Caco-2 (cell line): ENCODE measurements around the gene ZSCAN30. TPM values are rescaled to one million over a fixed set of nuclear protein-coding genes. Genes with fewer than 3 reads are reported as not detected.

ENCODE experiments used
- BruUV-seq: library from RNA; stranded (reverse); fragments of 400-500 nt; replicated peaks from 2 replicates; lab custom pipeline; 2021; lab: Mats Ljungman, UMichigan
- CTCF ChIA-PET: fragments of 300-600 bp; sonication (Branson Sonifier 250); formaldehyde crosslinking; loops from one replicate; lab custom pipeline; 2022; ENCODE audit warnings: antibody characterized with exemption; lab: Charles Lee
- POLR2A ChIA-PET: fragments of 300-600 bp; sonication (Branson Sonifier 250); formaldehyde crosslinking; loops from one replicate; lab custom pipeline; 2022; ENCODE audit warnings: antibody characterized with exemption; lab: Charles Lee
- DNase-seq, 2 experiments: peaks; one replicate each; pipeline versions ENCODE4 v3.0.0 to v3.0.0-alpha.2; 2020 to 2022
- H3K27me3 ChIP-seq: replicated peaks from 2 replicates; pipeline ENCODE4 v1.6.0; 2011; ENCODE audit warnings: low read length; ENCODE audit not compliant: control insufficient read depth, insufficient read depth
- H3K36me3 ChIP-seq: 2 replicates; pipeline ENCODE4 v1.5.1; 2011; ENCODE audit warnings: low read length; ENCODE audit not compliant: control insufficient read depth, insufficient read depth
- H3K4me1 ChIP-seq: fragments of 250-450 bp; sonication (Bioruptor Pico); 2 replicates; pipeline ENCODE4 v1.5.1; 2020; ENCODE audit warnings: mild to moderate bottlenecking
- H3K4me3 ChIP-seq: 2 replicates; pipeline ENCODE4 v1.5.1; 2011; ENCODE audit warnings: low read depth, mild to moderate bottlenecking, control low read depth, low read length
- H3K9me3 ChIP-seq: fragments of 250-450 bp; sonication (Bioruptor Pico); 2 replicates; pipeline ENCODE4 v1.5.1; 2020; ENCODE audit warnings: mild to moderate bottlenecking, moderate library complexity
- H3K27ac Mint-ChIP-seq: one replicate; pipeline ENCODE4 v1.8.0; 2022; ENCODE audit warnings: mixed read lengths; ENCODE audit not compliant: unreplicated experiment
- H3K27me3 Mint-ChIP-seq: one replicate; pipeline ENCODE4 v1.8.0; 2022; ENCODE audit warnings: mixed read lengths; ENCODE audit not compliant: insufficient read depth, unreplicated experiment
- H3K36me3 Mint-ChIP-seq: one replicate; pipeline ENCODE4 v1.8.0; 2022; ENCODE audit warnings: mild to moderate bottlenecking, mixed read lengths; ENCODE audit not compliant: insufficient read depth, unreplicated experiment
- H3K4me1 Mint-ChIP-seq: one replicate; pipeline ENCODE4 v1.8.0; 2022; ENCODE audit warnings: low read depth, mixed read lengths; ENCODE audit not compliant: unreplicated experiment
- H3K4me3 Mint-ChIP-seq: one replicate; pipeline ENCODE4 v1.8.0; 2022; ENCODE audit warnings: mild to moderate bottlenecking, moderate library complexity, mixed read lengths; ENCODE audit not compliant: unreplicated experiment
- H3K9me3 Mint-ChIP-seq: one replicate; pipeline ENCODE4 v1.8.0; 2022; ENCODE audit warnings: mixed read lengths; ENCODE audit not compliant: unreplicated experiment
- intact Hi-C: fragments of 100-400 bp; cut with micrococcal nuclease; formaldehyde crosslinking; loops from one replicate; pipeline ENCODE4 v1.10.0; 2022; ENCODE audit not compliant: unreplicated experiment
- total RNA-seq: library from RNA; stranded (reverse); gene quantifications from 2 replicates; pipeline ENCODE4 v1.2.3, GENCODE V29; 2022
- TF ChIP-seq, protein P1 (sequence below), 2 experiments: fragments of 200-600 bp in 1 of 2; IDR thresholded peaks; 1 replicate in 1 of 2; 2 replicates in 1 of 2; pipeline versions ENCODE4 v1.5.1 to v1.8.0; 2011 to 2022; ENCODE audit warnings: antibody characterized with exemption in 1 of 2, control low read depth in 1 of 2, inconsistent platforms in 1 of 2, low read depth in 1 of 2, low read length in 1 of 2, mild to moderate bottlenecking in 1 of 2, moderate library complexity in 1 of 2; ENCODE audit not compliant: insufficient read depth in 1 of 2, severe bottlenecking in 1 of 2, unreplicated experiment in 1 of 2

ZSCAN30 gene
- total RNA-seq, 1 experiment from 2014 or later = 14.1 TPM

DNA sequence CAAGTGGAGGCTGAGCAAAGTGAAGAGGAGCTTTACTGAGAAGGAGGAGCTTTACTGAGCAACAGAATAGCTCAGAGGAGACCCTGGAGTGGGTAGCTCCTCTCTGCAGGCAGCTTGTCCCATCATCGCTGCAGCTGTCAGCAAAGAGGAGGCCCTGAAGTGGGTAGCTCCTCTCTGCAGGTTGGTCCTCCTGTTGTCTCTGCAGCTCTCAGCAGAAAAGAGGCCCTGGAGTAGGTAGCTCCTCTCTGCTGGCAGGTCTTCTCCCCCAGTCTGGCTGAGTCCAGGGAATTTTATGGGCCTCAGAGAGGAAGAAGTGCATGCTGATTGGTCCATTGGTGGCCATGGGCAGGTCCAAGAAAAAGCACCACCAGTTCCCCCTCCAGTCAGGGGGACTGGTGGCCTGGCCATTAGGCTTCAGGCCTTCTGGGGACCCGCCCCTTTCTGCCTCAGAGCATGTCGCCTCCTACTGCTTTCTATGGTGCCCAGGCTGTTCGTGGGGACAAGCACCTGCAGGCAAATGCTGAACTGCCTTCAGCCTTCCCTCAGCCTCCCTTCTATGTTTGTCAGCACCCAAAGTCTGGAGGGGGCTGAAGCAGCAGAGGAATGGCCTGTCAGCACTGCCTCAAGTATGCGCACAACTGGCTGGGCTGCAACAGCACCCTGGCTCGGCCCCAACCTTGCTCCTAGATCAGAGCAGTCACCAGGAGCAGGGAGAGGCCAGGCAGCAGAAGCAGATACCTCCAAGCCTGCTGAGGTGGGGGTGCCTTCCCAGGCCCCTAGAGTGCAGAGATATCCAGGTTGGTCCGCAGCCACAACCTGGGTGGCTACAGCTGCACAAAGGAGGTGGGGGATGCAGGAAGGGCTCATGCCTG lies 5.9 kb downstream of the ZSCAN30 start:
- no peaks in the 10 kb centered on the region for H3K4me1 ChIP-seq
- H3K4me1 Mint-ChIP-seq = peaks cover under 1% of the 10 kb centered on the region
- H3K4me3 Mint-ChIP-seq = no peak overlapping the region
- no peaks in the 10 kb centered on the region for H3K27me3 Mint-ChIP-seq
- no peak for DNase-seq
- POLR2A ChIA-PET = no interaction called here
- H3K9me3 Mint-ChIP-seq = no peaks in the 10 kb centered on the region
- CTCF ChIA-PET = no interaction called here
- H3K36me3 Mint-ChIP-seq = peaks cover 6% of the 10 kb centered on the region
- no peak overlapping the region for H3K4me3 ChIP-seq
- no peaks in the 10 kb centered on the region for H3K9me3 ChIP-seq
- intact Hi-C loops = no loop called here
- H3K27me3 ChIP-seq = no peaks in the 10 kb centered on the region
- no TSS peak for BruUV-seq
- no peak overlapping the region for H3K27ac Mint-ChIP-seq
- H3K36me3 ChIP-seq = peaks cover 1% of the 10 kb centered on the region; the same call in 1 of the 2 replicates
- TF ChIP-seq, protein P1, sequence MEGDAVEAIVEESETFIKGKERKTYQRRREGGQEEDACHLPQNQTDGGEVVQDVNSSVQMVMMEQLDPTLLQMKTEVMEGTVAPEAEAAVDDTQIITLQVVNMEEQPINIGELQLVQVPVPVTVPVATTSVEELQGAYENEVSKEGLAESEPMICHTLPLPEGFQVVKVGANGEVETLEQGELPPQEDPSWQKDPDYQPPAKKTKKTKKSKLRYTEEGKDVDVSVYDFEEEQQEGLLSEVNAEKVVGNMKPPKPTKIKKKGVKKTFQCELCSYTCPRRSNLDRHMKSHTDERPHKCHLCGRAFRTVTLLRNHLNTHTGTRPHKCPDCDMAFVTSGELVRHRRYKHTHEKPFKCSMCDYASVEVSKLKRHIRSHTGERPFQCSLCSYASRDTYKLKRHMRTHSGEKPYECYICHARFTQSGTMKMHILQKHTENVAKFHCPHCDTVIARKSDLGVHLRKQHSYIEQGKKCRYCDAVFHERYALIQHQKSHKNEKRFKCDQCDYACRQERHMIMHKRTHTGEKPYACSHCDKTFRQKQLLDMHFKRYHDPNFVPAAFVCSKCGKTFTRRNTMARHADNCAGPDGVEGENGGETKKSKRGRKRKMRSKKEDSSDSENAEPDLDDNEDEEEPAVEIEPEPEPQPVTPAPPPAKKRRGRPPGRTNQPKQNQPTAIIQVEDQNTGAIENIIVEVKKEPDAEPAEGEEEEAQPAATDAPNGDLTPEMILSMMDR (IDR thresholded peaks at IDR 0.05; ENCODE audit: insufficient read depth in 1 of 2, low read depth in 1 of 2, low read length in 1 of 2, severe bottlenecking in 1 of 2, unreplicated experiment in 1 of 2) = no peak

DNA sequence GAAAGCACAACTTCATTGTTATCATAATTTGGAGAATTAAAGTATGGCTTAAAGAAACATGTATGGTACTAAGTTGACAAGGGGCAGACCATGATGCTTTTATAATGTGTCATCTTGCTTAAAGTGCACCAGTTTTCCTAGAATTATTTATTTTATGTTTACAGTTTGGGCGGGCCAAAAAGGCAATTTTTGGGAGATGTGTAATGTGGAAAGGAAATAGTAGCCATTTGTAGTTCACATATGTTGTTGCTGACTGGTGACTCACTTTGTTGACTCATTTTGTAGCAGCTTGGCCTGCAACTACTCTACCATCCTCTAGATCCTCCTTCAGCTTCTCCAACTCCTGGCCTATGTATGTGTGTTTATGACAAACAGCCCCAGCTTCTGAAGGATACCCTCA lies 7.7 kb downstream of the ZSCAN30 start:
- ChIA-PET POLR2A (no interaction called here), CTCF (no interaction called here)
- TF ChIP-seq, protein P1 (IDR thresholded peaks at IDR 0.05; ENCODE audit: insufficient read depth in 1 of 2, low read depth in 1 of 2, low read length in 1 of 2, severe bottlenecking in 1 of 2, unreplicated experiment in 1 of 2) = no peak
- BruUV-seq = no TSS peak
- DNase-seq = no peak
- Mint-ChIP-seq H3K9me3 (no peaks in the 10 kb centered on the region), H3K27me3 (no peaks in the 10 kb centered on the region), H3K27ac (no peak overlapping the region), H3K4me1 (no peaks in the 10 kb centered on the region), H3K36me3 (peaks cover 6% of the 10 kb centered on the region), H3K4me3 (no peak overlapping the region)
- intact Hi-C loops = no loop called here
- Histone ChIP-seq H3K4me3 (no peak overlapping the region), H3K27me3 (no peaks in the 10 kb centered on the region), H3K4me1 (no peaks in the 10 kb centered on the region), H3K9me3 (no peaks in the 10 kb centered on the region), H3K36me3 (peaks cover 1% of the 10 kb centered on the region; the same call in 1 of the 2 replicates)

DNA sequence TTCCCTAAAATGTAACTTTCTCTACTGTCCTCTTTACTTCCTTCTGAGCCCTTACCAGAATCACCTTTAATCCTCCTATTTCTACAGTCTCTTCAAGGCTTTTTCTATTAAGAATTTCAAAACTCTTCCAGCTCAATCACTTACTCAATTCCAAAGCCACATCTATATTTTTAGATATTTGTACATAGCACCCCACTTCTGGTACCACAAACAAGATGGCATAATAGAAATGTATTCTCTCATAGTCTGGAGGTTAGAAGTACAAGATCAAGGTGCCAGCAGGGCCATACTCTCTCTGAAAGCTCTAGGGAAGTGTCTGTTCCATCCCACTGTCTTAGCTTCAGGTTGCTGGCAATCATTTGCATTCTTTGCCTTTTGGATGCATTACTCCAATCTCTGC lies 11.1 kb downstream of the ZSCAN30 start:
- Histone ChIP-seq H3K4me3 (no peak overlapping the region), H3K9me3 (no peaks in the 10 kb centered on the region), H3K27me3 (no peaks in the 10 kb centered on the region), H3K36me3 (no peaks in the 10 kb centered on the region), H3K4me1 (no peaks in the 10 kb centered on the region)
- no peak for DNase-seq
- Mint-ChIP-seq H3K27ac (no peak overlapping the region), H3K9me3 (no peaks in the 10 kb centered on the region), H3K4me3 (no peak overlapping the region), H3K4me1 (no peaks in the 10 kb centered on the region), H3K27me3 (no peaks in the 10 kb centered on the region), H3K36me3 (peaks cover 6% of the 10 kb centered on the region)
- ChIA-PET POLR2A (no interaction called here), CTCF (no interaction called here)
- TF ChIP-seq, protein P1 (IDR thresholded peaks at IDR 0.05; ENCODE audit: insufficient read depth in 1 of 2, low read depth in 1 of 2, low read length in 1 of 2, severe bottlenecking in 1 of 2, unreplicated experiment in 1 of 2) = no peak
- intact Hi-C loops = no loop called here
- BruUV-seq = no TSS peak
